Tibial nerve (tissue), 4 donors: ENCODE measurements around the gene PRR5.

Experiments used
- CTCF ChIP-seq, 5 experiments: fragments of 200-600 bp in 3 of 5; fragments of 450-650 bp in 2 of 5; sonication (generic) in 3 of 5; IDR thresholded peaks; one replicate each; pipeline ENCODE4 v1.5.1; 2016 to 2019; ENCODE audit warnings: antibody characterized with exemption in 5 of 5, mild to moderate bottlenecking in 3 of 5, moderate library complexity in 2 of 5
- EP300 ChIP-seq, 2 donors: sonication (generic); formaldehyde crosslinking; IDR thresholded peaks; one replicate each; pipeline ENCODE4 v1.6.1; 2017; ENCODE audit warnings: antibody characterized with exemption in 2 of 2, mild to moderate bottlenecking in 1 of 2

- TF ChIP-seq CTCF (IDR thresholded peaks at IDR 0.05) (no peak), EP300 (IDR thresholded peaks at IDR 0.05) (no peak)
These were observed 5.2 kb downstream of the PRR5 start for GRCh38 chr22:44707178-44707577.
